K562 (cell line): ENCODE data around the gene CCDC32. TPM values are rescaled to one million over a fixed set of nuclear protein-coding genes. Genes with fewer than 3 reads are reported as not detected.

Source experiments
- ATAC-seq: fragments of 200-7000 bp; cut with Tn5 transposase; 3 replicates; pipeline ENCODE4 v1.9.1; 2020; ENCODE audit warnings: moderate library complexity
- BruUV-seq: library from RNA; stranded (reverse); fragments of 400-500 nt; replicated peaks from 2 replicates; lab custom pipeline; 2021; lab: Mats Ljungman, UMichigan
- CTCF ChIA-PET: fragments of 300-600 bp; formaldehyde crosslinking; extraction: SDS; loops from one replicate; lab custom pipeline; 2021; ENCODE audit warnings: low intra/inter-chr PET ratio; lab: Yijun Ruan, JAX
- POLR2A ChIA-PET: fragments of 300-600, 350-650 bp; sonication (Branson Sonifier 250); formaldehyde crosslinking; extraction: SDS; loops from one replicate; lab custom pipeline; 2021; ENCODE audit warnings: antibody characterized with exemption, inconsistent platforms; lab: Yijun Ruan, JAX
- DNase-seq, 4 experiments: peaks; one replicate each; pipeline versions ENCODE4 v3.0.0 to v3.0.0-alpha.2; 2011 to 2018; ENCODE audit warnings: low spot score in 3 of 4, mixed read lengths in 3 of 4; ENCODE audit errors: extremely low read depth in 1 of 4
- FAIRE-seq: peaks from 2 replicates; lab custom pipeline; 2011; peaks lifted over from hg19 to GRCh38; lab: Jason Lieb, UNC
- H2AFZ ChIP-seq: 2 replicates; pipeline ENCODE4 v1.6.0; 2011; ENCODE audit warnings: low read depth, low read length, control low read depth, inconsistent platforms
- H3K27ac ChIP-seq: fragments of 200-600 bp; 3 replicates; pipeline ENCODE4 v1.8.0; 2011; ENCODE audit warnings: low read depth, mild to moderate bottlenecking, control low read depth, inconsistent platforms, low read length, moderate library complexity, mixed read lengths; ENCODE audit errors: extremely low read depth
- H3K27me3 ChIP-seq, 2 experiments: fragments of 300-600 bp in 1 of 2; 2 replicates in 1 of 2; 3 replicates in 1 of 2; pipeline versions ENCODE4 v1.6.0 to v1.8.0; 2011; ENCODE audit warnings: inconsistent platforms in 2 of 2, low read length in 2 of 2, mild to moderate bottlenecking in 1 of 2, mixed read lengths in 1 of 2, moderate library complexity in 1 of 2; ENCODE audit not compliant: control insufficient read depth in 2 of 2, insufficient read depth in 2 of 2
- H3K36me3 ChIP-seq: fragments of 300-600 bp; 3 replicates; pipeline ENCODE4 v1.8.0; 2011; ENCODE audit warnings: mild to moderate bottlenecking, low read length, inconsistent platforms; ENCODE audit not compliant: control insufficient read depth, insufficient read depth
- H3K4me1 ChIP-seq, 2 experiments: fragments of 200-600 bp in 1 of 2; replicated peaks in 1 of 2; 2 replicates in 1 of 2; 3 replicates in 1 of 2; pipeline versions ENCODE4 v1.5.1 to v1.8.0; 2011; ENCODE audit warnings: inconsistent platforms in 2 of 2, low read length in 2 of 2, mild to moderate bottlenecking in 1 of 2, mixed read lengths in 1 of 2, moderate library complexity in 1 of 2; ENCODE audit not compliant: control insufficient read depth in 2 of 2, insufficient read depth in 2 of 2
- H3K4me2 ChIP-seq: 2 replicates; pipeline ENCODE4 v1.6.1; 2011; ENCODE audit warnings: low read length, control low read depth, inconsistent platforms, mixed read lengths; ENCODE audit not compliant: insufficient read depth
- H3K4me3 ChIP-seq: fragments of 200-600 bp; sonication (generic), shearing (Covaris generic); 2 replicates; pipeline ENCODE4 v1.5.1; 2016; ENCODE audit warnings: control low read depth, inconsistent platforms
- H3K79me2 ChIP-seq: fragments of 200-600 bp; 3 replicates; pipeline ENCODE4 v1.8.0; 2011; ENCODE audit warnings: low read length, inconsistent platforms; ENCODE audit not compliant: control insufficient read depth, insufficient read depth
- H3K9ac ChIP-seq, 2 experiments: 2 replicates each; pipeline versions ENCODE4 v1.6.0 to v1.6.1; 2011; ENCODE audit warnings: low read depth in 2 of 2, low read length in 2 of 2, control low read depth in 1 of 2, inconsistent platforms in 1 of 2, mild to moderate bottlenecking in 1 of 2, mixed read lengths in 1 of 2; ENCODE audit not compliant: insufficient read depth in 1 of 2
- H3K9me1 ChIP-seq: one replicate; pipeline ENCODE4 v1.6.0; 2011; ENCODE audit warnings: inconsistent platforms, mild to moderate bottlenecking, low read length, moderate library complexity; ENCODE audit not compliant: control insufficient read depth, insufficient read depth
- H3K9me3 ChIP-seq: replicated peaks from 2 replicates; pipeline ENCODE4 v1.5.1; 2011; ENCODE audit warnings: low read depth, low read length, inconsistent platforms; ENCODE audit not compliant: control insufficient read depth, insufficient read depth
- H4K20me1 ChIP-seq: replicated peaks from 2 replicates; pipeline ENCODE4 v1.6.1; 2011; ENCODE audit warnings: low read length, inconsistent platforms, mixed read lengths; ENCODE audit not compliant: control insufficient read depth, insufficient read depth
- C11orf30 ChIP-seq: fragments of 450-650 bp; IDR thresholded peaks from 2 replicates; pipeline ENCODE4 v1.6.1; 2016; ENCODE audit warnings: low read depth, mild to moderate bottlenecking
- MCM7 ChIP-seq, 2 experiments: fragments of 450-650 bp; IDR thresholded peaks; 2 replicates each; pipeline ENCODE4 v1.6.1; 2016 to 2018
- SRSF7 ChIP-seq: fragments of 200-400 bp; formaldehyde crosslinking; optimal IDR thresholded peaks from 2 replicates; pipeline ENCODE3; 2017; ENCODE audit warnings: mild to moderate bottlenecking, low read depth, low read length
- TCF3 ChIP-seq: sonication (generic); formaldehyde crosslinking; IDR thresholded peaks from 2 replicates; pipeline ENCODE4 v1.4.0; 2020; ENCODE audit warnings: mild to moderate bottlenecking, missing genetic modification reagents
- U2AF2 ChIP-seq: fragments of 200-400 bp; formaldehyde crosslinking; optimal IDR thresholded peaks from 2 replicates; pipeline ENCODE3; 2017; ENCODE audit warnings: low read depth, mild to moderate bottlenecking, low read length
- ZBTB8A ChIP-seq: fragments of 450-650 bp; IDR thresholded peaks from 2 replicates; pipeline ENCODE4 v1.6.1; 2018; ENCODE audit warnings: mild to moderate bottlenecking, moderate library complexity; ENCODE audit not compliant: partially characterized antibody
- ZFP30 ChIP-seq: fragments of 250-450 bp; sonication (Bioruptor Pico); IDR thresholded peaks from 2 replicates; pipeline ENCODE4 v1.8.0; 2022; ENCODE audit warnings: moderate library complexity, mild to moderate bottlenecking, inconsistent platforms, borderline replicate concordance
- WGBS: fragments of 100-300 bp; shearing (Covaris generic); methylation state at CpG from one replicate; pipeline ENCODE4 v1.1.6; 2016; ENCODE audit warnings: low coverage, mixed read lengths; ENCODE audit not compliant: insufficient coverage; ENCODE audit errors: missing lambda C conversion rate; 5-methylcytosine and 5-hydroxymethylcytosine counted together
- in situ Hi-C: fragments of 300-500 bp; cut with MboI; formaldehyde crosslinking; loops from 4 replicates; pipeline ENCODE4 v1.15.0; 2018; ENCODE audit warnings: inconsistent platforms, mixed read lengths
- intact Hi-C: fragments of 100-400 bp; cut with micrococcal nuclease; formaldehyde crosslinking; loops from 2 replicates; pipeline ENCODE4 v1.14.2; 2022
- polyA plus RNA-seq, 8 experiments: library from polyadenylated mRNA; depleted of rRNA in 4 of 8; stranded (reverse) in 5 of 8; unstranded in 3 of 8; fragments of >200 nt; fragmentation: Nextera tagmentation in 2 of 8; fragmentation: Illumina TruSeq in 1 of 8; extraction: Ambion mirVana in 2 of 8; extraction: Trizol in 1 of 8; gene quantifications; 2 replicates each; pipeline versions ENCODE4 v1.2.1 to v1.2.3, GENCODE V29; 2011 to 2014; ENCODE audit warnings: inconsistent platforms in 1 of 8, missing spikeins in 1 of 8
- total RNA-seq, 7 experiments: library from RNA; depleted of rRNA in 6 of 7; stranded (reverse); fragments of >200 nt in 6 of 7; fragmentation: Illumina TruSeq in 2 of 7; extraction: Trizol in 2 of 7; gene quantifications; 2 replicates each; pipeline versions ENCODE4 v1.2.1 to v1.2.3, GENCODE V29; 2011 to 2021; ENCODE audit warnings: low replicate concordance in 1 of 7
- TF ChIP-seq, protein P1 (sequence below): fragments of 450-650 bp; formaldehyde crosslinking; IDR thresholded peaks from 2 replicates; pipeline ENCODE4 v1.4.0; 2020; ENCODE audit warnings: mild to moderate bottlenecking
- TF ChIP-seq, protein P2 (sequence below), 2 experiments: fragments of 450-650 bp; IDR thresholded peaks; 2 replicates each; pipeline ENCODE4 v1.6.1; 2018; ENCODE audit warnings: mild to moderate bottlenecking in 2 of 2, low read depth in 1 of 2; ENCODE audit not compliant: partially characterized antibody in 2 of 2

The CCDC32 gene
- total and polyA plus RNA-seq, 9 of the 15 experiments (the other 6 are each of a cell fraction or from before 2014, with no cell fraction given), result 22.2 to 94.8 (median 37.1) TPM

DNA sequence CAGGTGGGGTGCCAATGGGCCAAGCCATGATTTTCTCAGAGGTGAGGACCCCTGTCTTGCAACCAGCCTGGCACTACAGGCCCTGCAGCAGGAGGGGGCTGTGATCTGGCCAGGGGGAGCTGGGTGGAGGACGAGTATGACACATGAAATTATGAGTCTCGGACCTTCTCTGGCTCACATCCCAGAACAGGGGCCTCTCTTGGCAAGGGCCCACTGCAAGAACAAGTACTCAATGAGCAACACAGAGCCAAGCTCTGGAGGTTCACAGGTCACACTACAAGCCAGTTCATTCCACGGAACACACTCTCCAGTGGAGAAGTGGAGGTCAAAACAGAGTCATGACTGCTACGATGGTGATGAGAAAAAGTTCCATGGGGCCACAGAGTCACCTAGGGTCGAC is 28.3 kb downstream of the CCDC32 start:
- no peak overlapping the region for H2AFZ ChIP-seq
- ATAC-seq (no peak), FAIRE-seq (no peak), DNase-seq (no peak)
- BruUV-seq, result no TSS peak
- H3K9ac ChIP-seq, result 0 out of 4 replicates have a peak overlapping the region, but pooled peaks of 1 of the 2 experiments have one; percentile 6
- CTCF ChIA-PET, result no interaction called here
- no peak overlapping the region for H3K4me2 ChIP-seq
- 0 out of 3 replicates have a peak, but pooled peaks cover 6% of the 10 kb centered on the region for H3K36me3 ChIP-seq
- intact Hi-C loops, result no loop called here
- no peaks in the 10 kb centered on the region for H3K79me2 ChIP-seq
- no peaks in the 10 kb centered on the region for H3K9me3 ChIP-seq
- H3K9me1 ChIP-seq, result no peaks in the 10 kb centered on the region
- 44% methylated on average over 5 of the region's 5 CpGs for WGBS
- no peak for TF ChIP-seq MCM7 (IDR thresholded peaks at IDR 0.05)
- H3K4me3 ChIP-seq, result no peak overlapping the region
- POLR2A ChIA-PET, result interaction anchor here (0.6 kb wide), 1 partner anchor 8 kb away, joined by 3 read pairs; no protein-coding TSS in a partner anchor
- H3K4me1 ChIP-seq, result peaks cover under 1 to 3% of the 10 kb centered on the region in 2 experiments; a peak in 3 of 5 replicates
- in situ Hi-C loops, result no loop called here
- no peak overlapping the region for H3K27ac ChIP-seq
- H3K27me3 ChIP-seq, result no peaks in the 10 kb centered on the region
- H4K20me1 ChIP-seq, result no peaks in the 10 kb centered on the region; the same call in 1 of the 2 replicates

DNA sequence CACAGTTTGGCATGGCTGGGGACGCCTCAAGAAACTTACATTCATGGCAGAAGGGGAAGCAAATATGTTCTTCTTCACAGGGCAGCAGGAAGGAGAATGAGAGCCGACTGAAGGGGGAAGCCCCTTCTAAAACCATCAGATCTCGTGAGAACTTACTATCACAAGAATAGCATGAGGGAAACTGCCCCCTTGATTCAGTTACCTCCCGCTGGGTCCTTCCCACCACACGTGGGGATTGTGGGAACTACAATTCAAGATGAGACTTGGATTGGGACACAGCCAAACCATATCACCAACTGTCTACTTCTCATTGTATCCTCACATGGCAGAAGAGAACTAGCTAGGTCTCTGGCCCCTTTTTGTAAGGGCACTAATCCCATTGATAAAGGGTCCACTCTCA is 30.5 kb downstream of the CCDC32 start:
- Histone ChIP-seq H3K9me1 (no peaks in the 10 kb centered on the region), H3K79me2 (no peaks in the 10 kb centered on the region), H3K36me3 (0 out of 3 replicates have a peak, but pooled peaks cover 3% of the 10 kb centered on the region), H3K27ac (no peak overlapping the region), H3K4me1 (no peaks in the 10 kb centered on the region; a peak in 1 of 5 replicates), H3K9ac (no peak overlapping the region), H3K27me3 (no peaks in the 10 kb centered on the region), H4K20me1 (no peaks in the 10 kb centered on the region; the same call in 1 of the 2 replicates), H3K4me2 (no peak overlapping the region), H3K9me3 (no peaks in the 10 kb centered on the region), H2AFZ (no peak overlapping the region), H3K4me3 (no peak overlapping the region)
- BruUV-seq, result no TSS peak
- ChIA-PET CTCF (no interaction called here), POLR2A (interaction anchor here (0.6 to 1.4 kb wide), 4 partner anchors 10 to 194 kb away, joined by 3 to 5 read pairs (median 3); no protein-coding TSS in a partner anchor)
- in situ Hi-C loops (no loop called here), intact Hi-C loops (no loop called here)
- 32% methylated on average over 4 of the region's 5 CpGs for WGBS
- no peak for FAIRE-seq
- no peak for ATAC-seq
- no peak for DNase-seq
- TF ChIP-seq ZFP30 (CRISPR knock-in tag) (no peak), U2AF2 (no peak), SRSF7 (no peak), ZBTB8A (no peak), TCF3 (CRISPR knock-in tag) (no peak), C11orf30 (no peak)
- TF ChIP-seq, protein P1, sequence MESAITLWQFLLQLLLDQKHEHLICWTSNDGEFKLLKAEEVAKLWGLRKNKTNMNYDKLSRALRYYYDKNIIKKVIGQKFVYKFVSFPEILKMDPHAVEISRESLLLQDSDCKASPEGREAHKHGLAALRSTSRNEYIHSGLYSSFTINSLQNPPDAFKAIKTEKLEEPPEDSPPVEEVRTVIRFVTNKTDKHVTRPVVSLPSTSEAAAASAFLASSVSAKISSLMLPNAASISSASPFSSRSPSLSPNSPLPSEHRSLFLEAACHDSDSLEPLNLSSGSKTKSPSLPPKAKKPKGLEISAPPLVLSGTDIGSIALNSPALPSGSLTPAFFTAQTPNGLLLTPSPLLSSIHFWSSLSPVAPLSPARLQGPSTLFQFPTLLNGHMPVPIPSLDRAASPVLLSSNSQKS (CRISPR knock-in tag), result no peak
- TF ChIP-seq, protein P2, sequence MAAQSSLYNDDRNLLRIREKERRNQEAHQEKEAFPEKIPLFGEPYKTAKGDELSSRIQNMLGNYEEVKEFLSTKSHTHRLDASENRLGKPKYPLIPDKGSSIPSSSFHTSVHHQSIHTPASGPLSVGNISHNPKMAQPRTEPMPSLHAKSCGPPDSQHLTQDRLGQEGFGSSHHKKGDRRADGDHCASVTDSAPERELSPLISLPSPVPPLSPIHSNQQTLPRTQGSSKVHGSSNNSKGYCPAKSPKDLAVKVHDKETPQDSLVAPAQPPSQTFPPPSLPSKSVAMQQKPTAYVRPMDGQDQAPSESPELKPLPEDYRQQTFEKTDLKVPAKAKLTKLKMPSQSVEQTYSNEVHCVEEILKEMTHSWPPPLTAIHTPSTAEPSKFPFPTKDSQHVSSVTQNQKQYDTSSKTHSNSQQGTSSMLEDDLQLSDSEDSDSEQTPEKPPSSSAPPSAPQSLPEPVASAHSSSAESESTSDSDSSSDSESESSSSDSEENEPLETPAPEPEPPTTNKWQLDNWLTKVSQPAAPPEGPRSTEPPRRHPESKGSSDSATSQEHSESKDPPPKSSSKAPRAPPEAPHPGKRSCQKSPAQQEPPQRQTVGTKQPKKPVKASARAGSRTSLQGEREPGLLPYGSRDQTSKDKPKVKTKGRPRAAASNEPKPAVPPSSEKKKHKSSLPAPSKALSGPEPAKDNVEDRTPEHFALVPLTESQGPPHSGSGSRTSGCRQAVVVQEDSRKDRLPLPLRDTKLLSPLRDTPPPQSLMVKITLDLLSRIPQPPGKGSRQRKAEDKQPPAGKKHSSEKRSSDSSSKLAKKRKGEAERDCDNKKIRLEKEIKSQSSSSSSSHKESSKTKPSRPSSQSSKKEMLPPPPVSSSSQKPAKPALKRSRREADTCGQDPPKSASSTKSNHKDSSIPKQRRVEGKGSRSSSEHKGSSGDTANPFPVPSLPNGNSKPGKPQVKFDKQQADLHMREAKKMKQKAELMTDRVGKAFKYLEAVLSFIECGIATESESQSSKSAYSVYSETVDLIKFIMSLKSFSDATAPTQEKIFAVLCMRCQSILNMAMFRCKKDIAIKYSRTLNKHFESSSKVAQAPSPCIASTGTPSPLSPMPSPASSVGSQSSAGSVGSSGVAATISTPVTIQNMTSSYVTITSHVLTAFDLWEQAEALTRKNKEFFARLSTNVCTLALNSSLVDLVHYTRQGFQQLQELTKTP (IDR thresholded peaks at IDR 0.05; ENCODE audit: low read depth in 1 of 2, partially characterized antibody in 2 of 2), result no peak
